Right atrium auricular region (tissue), 2 donors: ENCODE data around the gene CFAP210. TPM values are rescaled to one million over a fixed set of nuclear protein-coding genes. Genes with fewer than 3 reads are reported as not detected.

Source experiments
- DNase-seq: peaks from one replicate; pipeline ENCODE4 v3.0.0-alpha.2; 2019; ENCODE audit warnings: low spot score
- H3K27ac ChIP-seq, 2 donors: fragments of 200-600 bp; sonication (generic); 1 replicate in 1 of 2; 2 replicates in 1 of 2; pipeline ENCODE4 v1.5.1; 2016 to 2019
- H3K27me3 ChIP-seq, 2 donors: fragments of 200-600 bp; sonication (generic); one replicate each; pipeline versions ENCODE4 v1.5.1 to v1.6.0; 2017 to 2019
- H3K36me3 ChIP-seq: fragments of 200-600 bp; sonication (generic); one replicate; pipeline ENCODE4 v1.5.1; 2016
- H3K4me1 ChIP-seq, 2 donors: fragments of 200-600 bp; sonication (generic); one replicate each; pipeline versions ENCODE4 v1.5.1 to v1.6.0; 2017 to 2019
- H3K4me3 ChIP-seq, 2 donors: fragments of 200-600 bp; sonication (generic); 1 replicate in 1 of 2; 2 replicates in 1 of 2; pipeline ENCODE4 v1.5.1; 2017 to 2019; ENCODE audit warnings: mild to moderate bottlenecking in 1 of 2, moderate library complexity in 1 of 2
- H3K9me3 ChIP-seq, 2 donors: fragments of 200-600 bp; sonication (generic); one replicate each; pipeline ENCODE4 v1.5.1; 2019
- CTCF ChIP-seq, 2 donors: fragments of 200-600 bp; sonication (generic); IDR thresholded peaks; one replicate each; pipeline ENCODE4 v1.5.1; 2019; ENCODE audit warnings: antibody characterized with exemption in 2 of 2
- total RNA-seq, 2 donors: library from RNA; depleted of rRNA; stranded (reverse); fragments of >200 nt; gene quantifications; one replicate each; pipeline ENCODE4 v1.1.0, GENCODE V29; 2016

The CFAP210 gene
- total RNA-seq, 2 donors from 2014 or later, result not detected

- H3K27ac ChIP-seq, result no peak overlapping the region
Observed at GRCh38 chr2:169670937-169671336, 23.3 kb downstream of the CFAP210 start.

GRCh38 chr2:169670215-169670651 is 24.0 kb downstream of the CFAP210 start:
- Histone ChIP-seq H3K4me3 (no peak overlapping the region), H3K4me1 (no peaks in the 10 kb centered on the region), H3K27me3 (no peaks in the 10 kb centered on the region), H3K27ac (no peak overlapping the region), H3K36me3 (no peaks in the 10 kb centered on the region), H3K9me3 (no peaks in the 10 kb centered on the region)
- no peak for DNase-seq
- no peak for TF ChIP-seq CTCF (IDR thresholded peaks at IDR 0.05)

More at GRCh38 chr2:169670937-169671336, 23.3 kb downstream of the CFAP210 start:
- Histone ChIP-seq H3K36me3 (no peaks in the 10 kb centered on the region), H3K4me1 (no peaks in the 10 kb centered on the region), H3K27me3 (no peaks in the 10 kb centered on the region), H3K4me3 (no peak overlapping the region), H3K9me3 (no peaks in the 10 kb centered on the region)
- no peak for DNase-seq
- TF ChIP-seq CTCF (IDR thresholded peaks at IDR 0.05), result no peak

- Histone ChIP-seq H3K4me3 (no peak overlapping the region), H3K27ac (no peak overlapping the region), H3K4me1 (no peaks in the 10 kb centered on the region), H3K27me3 (no peaks in the 10 kb centered on the region), H3K36me3 (no peaks in the 10 kb centered on the region), H3K9me3 (no peaks in the 10 kb centered on the region)
- TF ChIP-seq CTCF (IDR thresholded peaks at IDR 0.05), result no peak
- no peak for DNase-seq
Observed at GRCh38 chr2:169667583-169667982, 26.6 kb downstream of the CFAP210 start.

GRCh38 chr2:169664978-169665930 is 29.0 kb downstream of the CFAP210 start:
- H3K27ac ChIP-seq, result no peak overlapping the region
- no peak for TF ChIP-seq CTCF (IDR thresholded peaks at IDR 0.05)
- no peak for DNase-seq

GRCh38 chr2:169664600-169664977 is 29.6 kb downstream of the CFAP210 start:
- Histone ChIP-seq H3K27ac (no peak overlapping the region), H3K4me1 (no peaks in the 10 kb centered on the region), H3K36me3 (no peaks in the 10 kb centered on the region), H3K27me3 (no peaks in the 10 kb centered on the region), H3K9me3 (no peaks in the 10 kb centered on the region), H3K4me3 (no peak overlapping the region)
- no peak for DNase-seq
- TF ChIP-seq CTCF (IDR thresholded peaks at IDR 0.05), result no peak

More at GRCh38 chr2:169664978-169665930, 29.0 kb downstream of the CFAP210 start:
- no peak overlapping the region for H3K4me3 ChIP-seq
- no peaks in the 10 kb centered on the region for H3K4me1 ChIP-seq
- no peaks in the 10 kb centered on the region for H3K27me3 ChIP-seq
- no peaks in the 10 kb centered on the region for H3K36me3 ChIP-seq
- no peaks in the 10 kb centered on the region for H3K9me3 ChIP-seq
